HFFc6 (cell line): ENCODE data around the gene VSIG4. TPM values are rescaled to one million over a fixed set of nuclear protein-coding genes. Genes with fewer than 3 reads are reported as not detected.
A peak's percentile ranks its signal among the peaks of the same experiment; 100 is the strongest.

Experiments used
- DNase-seq: peaks from one replicate; pipeline ENCODE4 v3.0.0-alpha.2; 2018
- H3K27ac Mint-ChIP-seq: 2 replicates; pipeline ENCODE4 v1.8.0; 2020; ENCODE audit warnings: mild to moderate bottlenecking, mixed read lengths
- H3K27me3 Mint-ChIP-seq: 2 replicates; pipeline ENCODE4 v1.8.0; 2021; ENCODE audit warnings: mild to moderate bottlenecking, moderate library complexity, mixed read lengths; ENCODE audit not compliant: insufficient read depth
- H3K36me3 Mint-ChIP-seq: 2 replicates; pipeline ENCODE4 v1.8.0; 2021; ENCODE audit warnings: low read depth, mixed read lengths
- H3K4me1 Mint-ChIP-seq: 2 replicates; pipeline ENCODE4 v1.8.0; 2020; ENCODE audit warnings: low read depth, mixed read lengths
- H3K4me3 Mint-ChIP-seq: 2 replicates; pipeline ENCODE4 v1.8.0; 2020; ENCODE audit warnings: mild to moderate bottlenecking, moderate library complexity, mixed read lengths
- H3K9me3 Mint-ChIP-seq: 2 replicates; pipeline ENCODE4 v1.8.0; 2020; ENCODE audit warnings: mild to moderate bottlenecking, mixed read lengths
- CTCF ChIP-seq: fragments of 200-600 bp; sonication (generic); IDR thresholded peaks from 2 replicates; pipeline ENCODE4 v1.5.0; 2021; ENCODE audit warnings: antibody characterized with exemption, mild to moderate bottlenecking
- total RNA-seq, 6 experiments: library from RNA; stranded (reverse); fragmentation: NEBNext Ultra II Directional; extraction: Animal tissue kit (Norgen Biotek cat#: 25700); gene quantifications; 2 replicates in 1 of 6; 3 replicates in 5 of 6; pipeline ENCODE4 v1.2.3, GENCODE V29; 2021

Gene VSIG4
- total RNA-seq, 6 experiments from 2014 or later = not detected

GRCh38 chrX:65993915-65994460 is 45.9 kb downstream of the VSIG4 start:
- H3K4me3 Mint-ChIP-seq = no peak overlapping the region
- H3K27ac Mint-ChIP-seq = no peak overlapping the region
- H3K36me3 Mint-ChIP-seq = no peaks in the 10 kb centered on the region
- no peaks in the 10 kb centered on the region for H3K4me1 Mint-ChIP-seq
- H3K9me3 Mint-ChIP-seq = no peaks in the 10 kb centered on the region
- H3K27me3 Mint-ChIP-seq = no peaks in the 10 kb centered on the region
- no peak for TF ChIP-seq CTCF
- DNase-seq = no peak

- no peaks in the 10 kb centered on the region for H3K4me1 Mint-ChIP-seq
- H3K4me3 Mint-ChIP-seq = no peak overlapping the region
- DNase-seq = no peak
- TF ChIP-seq CTCF = no peak
- H3K9me3 Mint-ChIP-seq = no peaks in the 10 kb centered on the region
- H3K36me3 Mint-ChIP-seq = no peaks in the 10 kb centered on the region
- H3K27me3 Mint-ChIP-seq = no peaks in the 10 kb centered on the region
- H3K27ac Mint-ChIP-seq = no peak overlapping the region
Measured at GRCh38 chrX:65993332-65993731, 46.5 kb downstream of the VSIG4 start.

GRCh38 chrX:65990702-65991101 is 49.2 kb downstream of the VSIG4 start:
- Mint-ChIP-seq H3K4me3 (no peak overlapping the region), H3K36me3 (no peaks in the 10 kb centered on the region), H3K4me1 (no peaks in the 10 kb centered on the region), H3K9me3 (no peaks in the 10 kb centered on the region), H3K27ac (no peak overlapping the region), H3K27me3 (no peaks in the 10 kb centered on the region)
- TF ChIP-seq CTCF = no peak
- DNase-seq = no peak

GRCh38 chrX:65987811-65988210 is 52.1 kb downstream of the VSIG4 start:
- no peaks in the 10 kb centered on the region; the same call in none of the 2 replicates for H3K27me3 Mint-ChIP-seq
- DNase-seq = no peak
- TF ChIP-seq CTCF = no peak
- no peaks in the 10 kb centered on the region for H3K36me3 Mint-ChIP-seq
- H3K9me3 Mint-ChIP-seq = no peaks in the 10 kb centered on the region
- H3K4me1 Mint-ChIP-seq = no peaks in the 10 kb centered on the region
- no peak overlapping the region for H3K4me3 Mint-ChIP-seq
- no peak overlapping the region for H3K27ac Mint-ChIP-seq

- peak; percentile 35 for DNase-seq
- peak; percentile 73 for TF ChIP-seq CTCF
- Mint-ChIP-seq H3K27me3 (no peaks in the 10 kb centered on the region; the same call in none of the 2 replicates), H3K4me3 (no peak overlapping the region), H3K9me3 (no peaks in the 10 kb centered on the region), H3K27ac (no peak overlapping the region), H3K4me1 (no peaks in the 10 kb centered on the region), H3K36me3 (no peaks in the 10 kb centered on the region)
Measured at GRCh38 chrX:65985922-65986588, 53.8 kb downstream of the VSIG4 start.
